Measurements from ENCODE around the gene TTC34. TPM values are rescaled to one million over a fixed set of nuclear protein-coding genes. Genes with fewer than 3 reads are reported as not detected.

TTC34 gene
- total RNA-seq, 2 donors from 2014 or later, result 0.41 to 0.63 TPM

GRCh38 chr1:2826736-2827292 is 25.3 kb upstream of the TTC34 start:
- ATAC-seq (ENCODE audit: insufficient number of reproducible peaks, low FRiP score, low read depth), result no peak
- Histone ChIP-seq H3K27me3 (replicated peaks; ENCODE audit: insufficient read depth) (no peaks in the 10 kb centered on the region), H3K4me3 (no peak overlapping the region), H3K9me3 (no peaks in the 10 kb centered on the region), H3K27ac (no peak overlapping the region), H3K4me1 (ENCODE audit: control insufficient read depth in 1 of 2, low read depth in 2 of 2) (no peaks in the 10 kb centered on the region), H3K36me3 (no peaks in the 10 kb centered on the region)
- no peak for TF ChIP-seq CTCF (IDR thresholded peaks at IDR 0.05)
- DNase-seq (ENCODE audit: low spot score), result no peak

- DNase-seq (ENCODE audit: low spot score) (no peak), ATAC-seq (ENCODE audit: insufficient number of reproducible peaks, low FRiP score, low read depth) (no peak)
- Histone ChIP-seq H3K27ac (no peak overlapping the region), H3K4me3 (no peak overlapping the region), H3K36me3 (no peaks in the 10 kb centered on the region), H3K9me3 (no peaks in the 10 kb centered on the region), H3K4me1 (ENCODE audit: control insufficient read depth in 1 of 2, low read depth in 2 of 2) (no peaks in the 10 kb centered on the region), H3K27me3 (replicated peaks; ENCODE audit: insufficient read depth) (no peaks in the 10 kb centered on the region)
- TF ChIP-seq CTCF (IDR thresholded peaks at IDR 0.05), result no peak
These were observed 24.8 kb upstream of the TTC34 start for GRCh38 chr1:2826316-2826715.

GRCh38 chr1:2825487-2826189 is 24.1 kb upstream of the TTC34 start:
- ATAC-seq (ENCODE audit: insufficient number of reproducible peaks, low FRiP score, low read depth) (no peak), DNase-seq (ENCODE audit: low spot score) (no peak)
- Histone ChIP-seq H3K27ac (no peak overlapping the region), H3K4me3 (no peak overlapping the region), H3K9me3 (no peaks in the 10 kb centered on the region), H3K4me1 (ENCODE audit: control insufficient read depth in 1 of 2, low read depth in 2 of 2) (no peaks in the 10 kb centered on the region), H3K27me3 (replicated peaks; ENCODE audit: insufficient read depth) (no peaks in the 10 kb centered on the region), H3K36me3 (no peaks in the 10 kb centered on the region)
- TF ChIP-seq CTCF (IDR thresholded peaks at IDR 0.05), result no peak

GRCh38 chr1:2824999-2825398 is 23.5 kb upstream of the TTC34 start:
- Histone ChIP-seq H3K27ac (no peak overlapping the region), H3K4me1 (ENCODE audit: control insufficient read depth in 1 of 2, low read depth in 2 of 2) (no peaks in the 10 kb centered on the region), H3K36me3 (no peaks in the 10 kb centered on the region), H3K27me3 (replicated peaks; ENCODE audit: insufficient read depth) (no peaks in the 10 kb centered on the region), H3K4me3 (no peak overlapping the region), H3K9me3 (no peaks in the 10 kb centered on the region)
- no peak for ATAC-seq (ENCODE audit: insufficient number of reproducible peaks, low FRiP score, low read depth)
- no peak for DNase-seq (ENCODE audit: low spot score)
- no peak for TF ChIP-seq CTCF (IDR thresholded peaks at IDR 0.05)

GRCh38 chr1:2823921-2824610 is 22.6 kb upstream of the TTC34 start:
- DNase-seq (ENCODE audit: low spot score), result no peak
- Histone ChIP-seq H3K36me3 (no peaks in the 10 kb centered on the region), H3K4me3 (no peak overlapping the region), H3K9me3 (no peaks in the 10 kb centered on the region), H3K27me3 (replicated peaks; ENCODE audit: insufficient read depth) (no peaks in the 10 kb centered on the region), H3K4me1 (ENCODE audit: control insufficient read depth in 1 of 2, low read depth in 2 of 2) (no peaks in the 10 kb centered on the region), H3K27ac (no peak overlapping the region)
- ATAC-seq (ENCODE audit: insufficient number of reproducible peaks, low FRiP score, low read depth), result no peak
- no peak for TF ChIP-seq CTCF (IDR thresholded peaks at IDR 0.05)

Measured in thoracic aorta (tissue), 2 donors.